Activated CD4-positive, alpha-beta T cell treated with anti-CD3 and anti-CD28 coated beads, Interleukin-2, Interleukin-6, amounts not matched to agents 100 ng/mL and 50 ng/mL, durations not matched to agents 16 hours and 8 hours (primary cell): ENCODE measurements around the gene MCM7.

ENCODE experiments used
- DNase-seq: peaks from one replicate; pipeline ENCODE4 v3.0.0-alpha.2; 2020

MCM7 gene

GRCh38 chr7:100065452-100066186 is 35.6 kb downstream of the MCM7 start:
- DNase-seq = no peak

GRCh38 chr7:100064162-100064561 is 37.0 kb downstream of the MCM7 start:
- no peak for DNase-seq

- no peak for DNase-seq
Measured at GRCh38 chr7:100063376-100063775, 37.8 kb downstream of the MCM7 start.

GRCh38 chr7:100061518-100062193 is 39.5 kb downstream of the MCM7 start:
- no peak for DNase-seq

GRCh38 chr7:100059251-100059739 is 41.9 kb downstream of the MCM7 start:
- no peak for DNase-seq

GRCh38 chr7:100057006-100057405 is 44.2 kb downstream of the MCM7 start:
- DNase-seq = no peak

- peak; percentile 58 for DNase-seq
Measured at GRCh38 chr7:100053215-100053614, 48.0 kb downstream of the MCM7 start.

GRCh38 chr7:100051611-100052010 is 49.6 kb downstream of the MCM7 start:
- DNase-seq = no peak

GRCh38 chr7:100049441-100050291 is 51.5 kb downstream of the MCM7 start, which contains the start of gene ZSCAN21:
TSS of gene ZSCAN21 (plus strand) at chr7:100049774. CDS start at chr7:100057007, 7,233 bp downstream.
- DNase-seq = peak; percentile 86

GRCh38 chr7:100048680-100049079 is 52.5 kb downstream of the MCM7 start:
- no peak for DNase-seq

GRCh38 chr7:100044718-100045117 is 56.5 kb downstream of the MCM7 start:
- peak; percentile 24 for DNase-seq
